ENCODE measurements around the gene WNT3. TPM values are rescaled to one million over a fixed set of nuclear protein-coding genes. Genes with fewer than 3 reads are reported as not detected.

The WNT3 gene
- total and polyA plus RNA-seq, 10 of the 15 experiments (the other 5 are each of a cell fraction or from before 2014, with no cell fraction given), result 0.01 to 0.03 TPM; not detected in 8

DNA sequence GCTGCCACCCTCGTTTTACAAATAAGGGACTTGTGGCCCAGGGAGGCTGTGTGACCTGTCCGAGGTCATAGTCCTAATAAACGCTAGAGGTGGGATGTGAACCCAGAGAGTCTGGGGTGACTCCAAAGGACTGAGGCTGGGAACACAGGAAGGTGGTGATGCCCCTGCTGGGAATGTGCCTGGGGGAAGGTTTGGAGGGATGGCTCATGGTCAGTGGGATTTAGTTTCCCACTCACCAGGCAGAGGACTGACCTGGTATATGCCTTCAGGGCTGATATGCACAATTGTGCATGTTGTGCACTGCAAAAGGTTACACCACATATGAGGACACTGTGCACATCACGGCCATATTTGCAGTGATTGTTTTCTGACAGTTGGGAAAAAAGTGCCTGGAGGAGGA lies 19.0 kb upstream of the WNT3 start:
- in situ Hi-C loops (cut with MboI), result loop anchor here (10.0 kb wide), 1 partner anchor 583 kb away; no protein-coding TSS in a partner anchor
- RAD21 ChIA-PET (ENCODE audit: unreplicated experiment), result no interaction called here

More for the DNA sequence above, 19.0 kb upstream of the WNT3 start:
- 44% methylated on average over 4 of the region's 4 CpGs for WGBS (ENCODE audit: insufficient coverage, insufficient replicate concordance, low lambda C conversion rate, missing lambda C conversion rate)
- Histone ChIP-seq H3K9me3 (replicated peaks; ENCODE audit: control insufficient read depth, insufficient read depth, low read length) (no peaks in the 10 kb centered on the region), H3K4me2 (ENCODE audit: control insufficient read depth, insufficient read depth) (no peak overlapping the region), H3K4me1 (ENCODE audit: control insufficient read depth, insufficient read depth, low read length) (no peaks in the 10 kb centered on the region), H2AFZ (ENCODE audit: control insufficient read depth, low read depth, low read length) (no peak overlapping the region), H3K27ac (ENCODE audit: control insufficient read depth, insufficient read depth) (no peak overlapping the region), H3K79me2 (ENCODE audit: control insufficient read depth, insufficient read depth, low read length) (no peaks in the 10 kb centered on the region), H4K20me1 (ENCODE audit: control insufficient read depth, insufficient read depth) (no peaks in the 10 kb centered on the region), H3K4me3 (no peak overlapping the region), H3K9ac (ENCODE audit: control insufficient read depth, insufficient read depth, low read length) (no peak overlapping the region), H3K27me3 (replicated peaks in 1 of 2; ENCODE audit: control insufficient read depth in 2 of 2, insufficient read depth in 2 of 2, low read length in 1 of 2) (no peaks in the 10 kb centered on the region), H3K36me3 (ENCODE audit: control insufficient read depth in 2 of 2, insufficient read depth in 2 of 2, low read length in 1 of 2) (no peaks in the 10 kb centered on the region)
- DNase-seq (ENCODE audit: low read depth, low spot score), result no peak
- FAIRE-seq, result no peak
- SMC1A ChIA-PET (ENCODE audit: uncharacterized antibody, unreplicated experiment), result no interaction called here
- no peak for TF ChIP-seq POLR2AphosphoS2 (IDR thresholded peaks at IDR 0.05; ENCODE audit: low read depth, low read length)
- TF ChIP-seq GABPA (IDR thresholded peaks at IDR 0.05; ENCODE audit: low read depth), result no peak
- TF ChIP-seq, protein P1, sequence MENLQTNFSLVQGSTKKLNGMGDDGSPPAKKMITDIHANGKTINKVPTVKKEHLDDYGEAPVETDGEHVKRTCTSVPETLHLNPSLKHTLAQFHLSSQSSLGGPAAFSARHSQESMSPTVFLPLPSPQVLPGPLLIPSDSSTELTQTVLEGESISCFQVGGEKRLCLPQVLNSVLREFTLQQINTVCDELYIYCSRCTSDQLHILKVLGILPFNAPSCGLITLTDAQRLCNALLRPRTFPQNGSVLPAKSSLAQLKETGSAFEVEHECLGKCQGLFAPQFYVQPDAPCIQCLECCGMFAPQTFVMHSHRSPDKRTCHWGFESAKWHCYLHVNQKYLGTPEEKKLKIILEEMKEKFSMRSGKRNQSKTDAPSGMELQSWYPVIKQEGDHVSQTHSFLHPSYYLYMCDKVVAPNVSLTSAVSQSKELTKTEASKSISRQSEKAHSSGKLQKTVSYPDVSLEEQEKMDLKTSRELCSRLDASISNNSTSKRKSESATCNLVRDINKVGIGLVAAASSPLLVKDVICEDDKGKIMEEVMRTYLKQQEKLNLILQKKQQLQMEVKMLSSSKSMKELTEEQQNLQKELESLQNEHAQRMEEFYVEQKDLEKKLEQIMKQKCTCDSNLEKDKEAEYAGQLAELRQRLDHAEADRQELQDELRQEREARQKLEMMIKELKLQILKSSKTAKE (IDR thresholded peaks at IDR 0.05; ENCODE audit: low read depth, poor library complexity, severe bottlenecking), result no peak
- no peak for TF ChIP-seq WRNIP1 (IDR thresholded peaks at IDR 0.05; ENCODE audit: borderline replicate concordance, low read depth, low read length)
- TF ChIP-seq NFYB (IDR thresholded peaks at IDR 0.05; ENCODE audit: insufficient read depth, low read depth, low read length), result no peak
- TF ChIP-seq, protein P2, sequence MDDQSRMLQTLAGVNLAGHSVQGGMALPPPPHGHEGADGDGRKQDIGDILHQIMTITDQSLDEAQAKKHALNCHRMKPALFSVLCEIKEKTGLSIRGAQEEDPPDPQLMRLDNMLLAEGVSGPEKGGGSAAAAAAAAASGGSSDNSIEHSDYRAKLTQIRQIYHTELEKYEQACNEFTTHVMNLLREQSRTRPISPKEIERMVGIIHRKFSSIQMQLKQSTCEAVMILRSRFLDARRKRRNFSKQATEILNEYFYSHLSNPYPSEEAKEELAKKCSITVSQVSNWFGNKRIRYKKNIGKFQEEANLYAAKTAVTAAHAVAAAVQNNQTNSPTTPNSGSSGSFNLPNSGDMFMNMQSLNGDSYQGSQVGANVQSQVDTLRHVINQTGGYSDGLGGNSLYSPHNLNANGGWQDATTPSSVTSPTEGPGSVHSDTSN (IDR thresholded peaks at IDR 0.05; ENCODE audit: insufficient replicate concordance, low read depth, low read length), result no peak
- no peak for TF ChIP-seq DPF2 (IDR thresholded peaks at IDR 0.05)
- no peak for TF ChIP-seq BMI1 (IDR thresholded peaks at IDR 0.05; ENCODE audit: borderline replicate concordance)
- no peak for TF ChIP-seq KLF5 (IDR thresholded peaks at IDR 0.05; ENCODE audit: partially characterized antibody)
- TF ChIP-seq ETV6 (conservative IDR thresholded peaks at IDR 0.05 in 1 of 2, IDR thresholded peaks at IDR 0.05 in 1 of 2; ENCODE audit: borderline replicate concordance in 1 of 2, low read depth in 1 of 2), result no peak
- TF ChIP-seq, protein P3, sequence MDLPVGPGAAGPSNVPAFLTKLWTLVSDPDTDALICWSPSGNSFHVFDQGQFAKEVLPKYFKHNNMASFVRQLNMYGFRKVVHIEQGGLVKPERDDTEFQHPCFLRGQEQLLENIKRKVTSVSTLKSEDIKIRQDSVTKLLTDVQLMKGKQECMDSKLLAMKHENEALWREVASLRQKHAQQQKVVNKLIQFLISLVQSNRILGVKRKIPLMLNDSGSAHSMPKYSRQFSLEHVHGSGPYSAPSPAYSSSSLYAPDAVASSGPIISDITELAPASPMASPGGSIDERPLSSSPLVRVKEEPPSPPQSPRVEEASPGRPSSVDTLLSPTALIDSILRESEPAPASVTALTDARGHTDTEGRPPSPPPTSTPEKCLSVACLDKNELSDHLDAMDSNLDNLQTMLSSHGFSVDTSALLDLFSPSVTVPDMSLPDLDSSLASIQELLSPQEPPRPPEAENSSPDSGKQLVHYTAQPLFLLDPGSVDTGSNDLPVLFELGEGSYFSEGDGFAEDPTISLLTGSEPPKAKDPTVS (IDR thresholded peaks at IDR 0.05; ENCODE audit: low read depth, low read length), result no peak
- POLR2A ChIA-PET, result no interaction called here
- intact Hi-C loops (cut with micrococcal nuclease; ENCODE audit: unreplicated experiment), result no loop called here
- CTCF ChIA-PET, result no interaction called here
- ATAC-seq, result no peak
- no TSS peak for BruUV-seq (replicated peaks)

Measured in GM12878 (cell line).